GM19397 (cell line): Measurements from ENCODE around the gene RAN.
A peak's percentile ranks its signal among the peaks of the same experiment; 100 is the strongest.
"Not testable (repeated sequence)": the region's sequence is repeated elsewhere in the genome, so short reads cannot be mapped to it uniquely, and the experiment has no call there.

ENCODE experiments used
- ATAC-seq: cut with Tn5 transposase; IDR thresholded peaks from one replicate; pipeline ENCODE4 v1.9.1; 2021; ENCODE audit warnings: mild to moderate bottlenecking, moderate library complexity; ENCODE audit not compliant: unreplicated experiment

RAN gene

DNA sequence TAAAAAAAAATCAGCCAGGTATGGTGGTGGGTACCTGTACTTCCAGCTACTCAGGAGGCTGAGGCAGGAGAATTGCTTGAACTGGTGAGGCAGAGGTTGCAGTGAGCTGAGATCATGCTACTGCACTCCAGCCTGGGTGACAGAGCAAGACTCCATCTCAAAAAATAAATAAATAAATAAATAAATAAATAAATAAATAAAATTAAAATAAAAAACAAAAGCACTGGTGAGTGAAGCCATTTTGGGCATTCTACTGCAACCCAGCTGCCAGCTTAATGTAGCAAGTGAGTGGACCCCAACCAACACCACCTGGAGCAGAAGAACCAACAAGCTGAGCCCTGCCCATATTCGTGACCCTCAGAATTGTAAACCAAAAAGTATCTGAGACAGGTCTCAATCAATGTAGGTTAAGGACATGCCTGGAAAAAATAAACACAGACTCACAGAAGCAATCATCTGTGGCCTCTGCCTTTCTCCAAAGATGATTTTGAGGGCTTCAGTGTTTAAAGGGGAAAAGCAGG is 23.0 kb upstream of the RAN start:
- not testable (repeated sequence) for ATAC-seq

DNA sequence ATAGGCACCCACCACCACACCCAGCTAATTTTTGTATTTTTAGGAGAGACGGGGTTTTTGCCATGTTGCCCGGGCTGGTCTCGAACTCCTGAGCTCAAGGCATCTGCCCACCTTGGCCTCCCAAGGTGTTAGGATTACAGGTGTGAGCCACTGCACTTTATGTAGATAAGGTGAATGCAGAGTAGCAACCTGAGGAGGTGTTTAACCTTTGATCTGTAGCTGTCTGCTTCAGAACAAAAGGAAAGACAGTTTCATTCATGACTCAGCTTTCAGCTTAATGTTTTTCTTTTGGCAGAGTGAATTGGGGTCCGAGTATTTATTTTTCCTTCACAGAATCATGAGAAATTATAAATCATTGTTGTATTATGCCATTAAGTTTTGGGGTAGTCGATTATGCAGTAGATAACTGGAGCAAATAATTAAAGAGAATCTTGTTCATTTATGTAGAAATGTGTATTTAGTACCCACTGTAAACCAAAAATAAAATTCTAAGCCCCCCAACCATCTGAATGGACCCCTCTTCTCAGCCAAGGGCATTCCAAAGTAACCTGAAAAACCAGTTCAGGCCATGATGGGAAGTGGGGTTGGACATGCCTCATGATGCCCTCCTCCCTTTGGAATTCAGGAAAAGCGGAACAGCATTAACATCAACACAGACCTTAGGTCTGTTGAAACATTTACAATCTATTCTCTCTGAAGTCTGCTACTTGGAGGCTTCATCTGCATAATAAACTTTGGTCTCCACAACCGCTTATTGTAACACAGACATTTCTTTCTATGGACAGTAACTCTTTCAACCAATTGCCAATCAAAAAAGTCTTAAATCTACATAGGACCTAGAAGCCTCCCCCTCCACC is 22.1 kb upstream of the RAN start:
- no peak for ATAC-seq

DNA sequence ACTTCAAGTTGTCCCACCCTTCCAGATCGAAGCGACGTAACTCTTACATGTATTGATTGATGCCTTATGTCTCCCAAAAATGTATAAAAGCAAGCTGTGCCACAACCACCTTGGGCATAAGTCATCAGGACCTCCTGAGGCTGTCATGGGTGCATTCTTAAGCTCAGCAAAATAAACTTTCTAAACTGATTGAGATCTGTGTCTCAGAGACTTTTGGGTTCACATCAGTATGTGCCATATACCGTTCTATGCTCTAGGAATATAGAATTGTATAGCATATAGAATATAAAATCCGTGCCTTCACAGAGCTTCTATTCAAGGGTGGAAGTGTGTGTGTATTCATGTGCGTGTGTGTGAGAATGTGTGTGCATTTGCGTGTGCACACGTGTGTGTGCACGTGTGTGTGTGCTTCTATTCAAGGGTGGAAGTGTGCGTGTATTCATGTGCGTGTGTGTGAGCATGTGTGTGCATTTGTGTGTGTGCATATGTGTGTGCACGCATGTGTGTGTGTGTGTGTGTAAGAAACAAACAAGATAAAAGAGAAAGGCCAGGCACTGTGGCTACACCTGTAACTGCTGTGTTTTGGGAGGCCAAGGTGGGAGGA is 21.3 kb upstream of the RAN start:
- ATAC-seq, result no peak

DNA sequence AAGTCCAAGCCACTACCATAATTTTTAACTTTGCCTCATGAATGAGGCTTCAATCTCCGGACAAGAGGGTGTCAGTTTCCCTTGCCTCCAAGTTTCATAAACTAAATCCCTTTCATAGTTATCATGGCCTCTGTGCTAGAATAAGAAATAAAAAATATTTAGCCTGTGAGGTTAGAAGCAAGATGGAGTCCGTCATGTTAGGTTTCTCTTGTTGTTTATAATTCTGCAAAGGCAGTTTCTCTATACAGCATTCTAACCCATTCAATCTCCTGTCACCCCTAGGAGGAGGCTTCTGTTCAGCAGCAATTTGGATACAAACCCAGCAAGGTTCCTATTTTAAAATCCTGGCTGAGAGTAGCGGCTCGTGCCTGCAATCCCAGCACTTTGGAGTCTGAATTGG is 15.8 kb upstream of the RAN start:
- ATAC-seq, result no peak

DNA sequence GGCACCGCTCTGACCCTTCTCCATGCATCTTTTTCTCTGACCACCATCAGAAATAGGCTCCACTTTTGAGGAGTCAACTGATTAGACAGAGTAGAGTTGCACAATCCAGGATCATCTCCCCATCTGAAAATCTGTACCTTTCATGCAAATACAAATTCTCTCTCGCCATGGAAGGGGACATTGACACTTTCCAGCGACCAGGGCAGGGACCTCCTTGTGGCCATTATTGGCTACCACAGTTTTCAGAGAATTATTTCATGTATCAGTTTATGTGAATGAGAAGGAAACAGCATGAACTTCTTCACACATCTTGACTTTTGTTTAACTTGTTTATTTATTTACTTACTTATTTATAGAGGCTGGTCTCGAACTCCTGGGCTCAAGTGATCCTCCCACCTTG is 13.8 kb upstream of the RAN start:
- ATAC-seq, result no peak

DNA sequence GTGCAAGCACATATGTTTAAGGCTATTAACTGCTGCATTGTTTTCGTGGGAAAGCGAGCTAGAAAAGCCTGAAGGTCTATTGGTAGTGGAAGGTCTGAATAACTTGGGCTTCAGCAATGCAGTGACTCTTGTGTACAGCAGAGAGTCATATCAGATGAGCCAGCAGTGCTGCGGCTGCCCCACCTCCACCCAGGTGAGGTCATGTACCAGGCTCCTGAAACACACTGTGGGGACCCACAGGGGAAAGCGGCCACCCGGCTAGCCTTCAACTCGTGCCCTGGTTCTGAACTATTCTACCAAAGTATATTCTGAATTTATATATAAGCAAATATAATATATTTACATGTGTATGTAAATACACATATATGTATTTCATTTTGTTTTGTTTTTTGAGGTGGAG is 12.7 kb upstream of the RAN start:
- ATAC-seq, result no peak

DNA sequence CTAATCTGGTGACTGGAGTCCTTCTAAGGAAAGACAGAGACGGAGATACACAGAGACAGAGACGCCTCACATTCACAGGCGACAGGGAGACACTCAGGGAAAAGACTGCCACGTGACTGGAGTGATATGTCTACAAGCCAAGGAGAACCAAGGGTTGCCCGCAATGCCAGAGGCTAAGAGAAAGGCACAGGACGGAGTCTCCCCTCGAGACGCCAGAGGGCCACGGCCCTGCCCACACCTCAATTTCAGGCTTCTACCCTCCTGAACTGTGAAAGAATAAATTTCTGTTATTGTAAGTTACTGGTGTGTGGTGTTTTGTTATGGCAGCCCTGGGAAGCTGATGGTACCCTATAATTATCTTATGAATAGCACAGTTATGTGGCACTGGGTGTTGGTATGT is 11.6 kb upstream of the RAN start:
- no peak for ATAC-seq

DNA sequence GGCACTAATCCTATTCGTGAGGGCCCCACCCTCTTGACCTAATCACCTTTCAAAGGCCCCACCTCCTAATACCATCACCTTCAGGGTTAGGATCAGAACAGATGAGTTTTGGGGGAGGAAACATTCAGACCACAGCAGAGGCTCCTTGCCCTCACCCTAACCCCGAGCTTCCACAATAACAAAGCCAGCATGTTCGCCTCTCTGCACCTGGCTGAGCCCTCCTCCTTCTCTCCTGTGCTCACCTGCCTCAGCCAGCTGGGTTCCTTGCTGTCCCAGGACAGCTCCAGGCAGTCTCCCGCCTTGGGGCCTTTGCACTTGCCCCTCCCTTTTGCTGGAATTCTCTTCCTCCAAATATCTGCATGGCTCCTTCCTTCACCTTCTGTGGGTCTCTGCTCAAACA is 9.7 kb upstream of the RAN start:
- no peak for ATAC-seq

DNA sequence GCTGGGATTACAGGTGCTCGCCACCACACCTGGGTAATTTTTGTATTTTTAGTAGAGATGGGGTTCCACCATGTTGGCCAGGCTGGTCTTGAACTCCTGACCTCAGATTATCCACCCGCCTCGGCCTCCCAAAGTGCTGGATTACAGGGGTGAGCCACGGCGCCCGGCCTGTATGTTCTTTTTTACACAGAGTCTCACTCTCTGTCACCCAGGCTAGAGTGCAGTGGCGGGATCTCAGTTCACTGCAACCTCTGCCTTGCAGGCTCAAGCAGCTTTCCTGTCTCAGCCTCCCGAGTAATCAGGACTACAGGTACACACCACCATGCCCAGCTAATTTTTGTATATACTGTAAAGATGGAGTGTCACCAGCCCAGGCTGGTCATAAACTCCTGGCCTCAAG is 9.1 kb upstream of the RAN start:
- ATAC-seq, result not testable (repeated sequence)

DNA sequence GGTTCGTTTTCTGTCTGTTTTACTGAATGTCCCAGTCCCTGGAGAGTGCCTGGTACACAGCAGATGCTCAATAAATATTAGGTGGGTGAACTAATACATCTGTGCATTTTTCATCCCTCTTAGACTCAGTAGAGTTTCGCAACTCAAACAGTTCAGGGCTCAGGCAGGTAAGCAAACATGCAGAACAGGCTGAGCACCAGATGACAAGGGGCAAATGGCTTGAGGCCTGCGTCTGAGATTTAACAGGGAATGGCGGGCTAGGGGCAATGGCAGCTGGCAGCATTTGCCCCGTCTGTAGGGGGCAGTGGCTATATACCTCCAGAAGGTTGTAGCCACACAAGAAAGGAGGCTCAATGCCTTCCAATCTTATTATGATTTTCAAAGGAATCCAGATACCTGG is 8.6 kb upstream of the RAN start:
- ATAC-seq, result no peak

DNA sequence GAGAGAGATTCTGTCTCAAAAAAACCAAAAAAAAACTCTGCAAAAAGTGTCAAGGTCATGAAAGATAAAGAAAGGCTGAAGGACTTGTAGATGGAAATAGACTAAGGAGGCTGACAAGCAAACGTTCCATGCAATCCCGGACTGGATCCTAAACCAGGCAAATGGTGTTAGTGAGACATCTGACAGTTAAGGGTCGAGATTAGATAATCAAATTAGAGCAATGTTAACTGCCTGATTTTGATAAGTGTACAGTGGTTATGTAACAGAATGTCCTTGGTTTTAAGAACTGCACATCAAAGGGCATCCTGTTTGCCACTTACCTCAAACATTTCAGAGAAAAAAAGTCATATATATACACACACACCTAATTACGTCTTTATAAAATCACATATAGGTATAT is 3.5 kb upstream of the RAN start:
- no peak for ATAC-seq

DNA sequence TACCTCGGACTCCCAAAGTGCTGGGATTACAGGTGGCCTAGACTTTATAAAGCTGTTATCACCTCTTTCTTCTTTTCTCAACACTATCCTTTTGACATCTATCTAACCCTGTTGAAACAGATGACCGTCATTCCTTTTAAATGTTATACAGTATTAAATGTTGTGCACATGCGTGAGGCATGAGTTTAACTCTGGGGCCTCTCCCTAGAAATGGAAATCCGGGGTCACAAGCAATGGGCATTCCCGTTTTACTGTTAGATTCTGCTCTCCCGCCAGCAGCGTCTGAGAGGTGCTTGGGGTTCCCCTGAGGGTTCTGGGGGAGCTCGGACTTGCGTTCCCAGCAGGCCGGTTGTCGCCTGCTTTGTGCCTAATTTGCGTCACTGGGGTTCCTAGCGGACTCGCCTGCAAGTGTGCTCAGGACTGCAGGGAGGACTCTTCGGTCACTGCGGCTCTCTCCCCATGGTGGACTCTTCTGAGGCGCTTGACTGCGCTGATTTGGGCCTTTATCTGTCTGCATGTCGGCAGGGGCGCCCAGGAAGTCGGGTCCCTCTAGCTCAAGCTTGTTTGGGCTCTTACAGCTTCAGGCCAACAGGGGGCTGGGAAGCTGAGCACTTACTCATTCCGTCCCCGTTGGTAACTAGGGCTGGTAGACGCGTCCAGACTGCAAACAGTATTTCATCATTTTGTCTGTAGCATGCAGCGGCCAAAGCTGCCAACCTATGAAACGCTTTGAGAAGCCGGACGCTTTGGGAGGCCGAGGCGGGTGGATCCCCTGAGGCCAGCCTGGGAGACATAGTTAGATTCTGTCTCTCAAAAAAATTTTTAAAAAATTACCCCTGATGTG is 1.2 kb upstream of the RAN start:
- ATAC-seq, result peak; percentile 34

DNA sequence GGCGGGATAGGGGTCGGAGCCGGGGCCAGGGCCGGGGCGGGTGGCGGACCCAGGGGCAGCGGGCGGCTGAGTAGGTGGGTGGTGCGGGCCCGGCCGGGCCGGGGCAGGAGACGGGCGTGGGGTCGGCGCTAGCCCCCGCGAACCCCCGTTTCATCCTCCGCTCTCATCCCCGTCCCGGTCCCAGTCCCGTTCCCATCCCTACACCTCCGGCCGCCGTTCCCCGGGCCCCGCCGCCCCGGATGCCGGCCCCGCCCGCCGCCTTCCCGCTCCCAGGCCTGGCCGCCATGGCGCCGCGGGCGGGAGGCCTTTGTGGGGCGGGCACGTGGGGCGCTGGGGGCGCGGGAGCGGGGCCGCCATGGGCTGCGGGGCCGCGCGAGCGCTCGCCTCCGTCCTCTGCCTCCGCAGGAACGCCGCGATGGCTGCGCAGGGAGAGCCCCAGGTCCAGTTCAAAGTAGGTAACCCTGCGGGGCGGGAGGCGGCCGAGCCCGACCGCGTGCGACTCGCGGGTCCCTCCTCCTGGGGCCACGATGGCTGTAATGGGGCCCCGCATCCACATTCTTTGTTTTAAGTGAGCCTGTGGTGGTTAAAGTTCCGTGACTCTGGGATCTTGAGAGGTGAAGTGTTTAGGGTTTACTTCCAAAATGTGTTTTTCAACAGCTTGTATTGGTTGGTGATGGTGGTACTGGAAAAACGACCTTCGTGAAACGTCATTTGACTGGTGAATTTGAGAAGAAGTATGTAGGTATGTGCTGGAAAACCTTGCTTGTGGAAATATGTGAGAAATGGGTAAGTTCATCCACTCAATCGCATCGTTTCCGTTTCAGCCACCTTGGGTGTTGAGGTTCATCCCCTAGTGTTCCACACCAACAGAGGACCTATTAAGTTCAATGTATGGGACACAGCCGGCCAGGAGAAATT is 572 bp downstream of the RAN start:
- peak; percentile 35 for ATAC-seq

DNA sequence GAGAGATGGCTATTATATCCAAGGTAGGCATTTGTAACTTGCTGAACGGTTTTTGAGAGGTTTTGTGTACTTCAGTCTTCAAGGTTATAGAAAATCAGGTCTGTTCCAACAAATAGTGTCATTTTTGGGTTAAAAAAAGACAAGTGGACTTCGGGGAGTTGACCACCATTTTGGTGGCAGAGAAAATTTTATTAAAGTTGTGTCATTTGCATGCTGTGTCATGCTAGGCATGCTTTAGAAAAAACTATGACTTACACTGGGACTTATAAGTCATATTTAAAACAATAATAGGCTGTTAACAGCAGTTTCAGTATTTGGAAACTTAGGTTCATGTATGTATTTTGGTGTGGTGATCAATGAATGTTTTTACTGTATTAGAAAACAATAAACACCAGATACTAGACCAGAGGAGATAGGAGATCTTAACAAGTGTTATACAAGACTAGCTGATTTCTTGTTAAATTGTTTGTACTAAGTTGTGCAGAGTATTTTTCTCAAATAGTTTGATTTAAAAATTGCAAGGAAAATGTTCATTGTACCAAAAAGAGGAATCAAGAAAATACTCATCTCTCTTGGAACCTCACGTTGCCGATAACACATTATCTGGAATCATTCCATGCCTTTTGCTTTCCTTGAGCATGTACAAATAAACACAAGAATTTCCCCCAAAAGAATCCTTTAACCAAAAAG is 1.4 kb downstream of the RAN start:
- no peak for ATAC-seq

DNA sequence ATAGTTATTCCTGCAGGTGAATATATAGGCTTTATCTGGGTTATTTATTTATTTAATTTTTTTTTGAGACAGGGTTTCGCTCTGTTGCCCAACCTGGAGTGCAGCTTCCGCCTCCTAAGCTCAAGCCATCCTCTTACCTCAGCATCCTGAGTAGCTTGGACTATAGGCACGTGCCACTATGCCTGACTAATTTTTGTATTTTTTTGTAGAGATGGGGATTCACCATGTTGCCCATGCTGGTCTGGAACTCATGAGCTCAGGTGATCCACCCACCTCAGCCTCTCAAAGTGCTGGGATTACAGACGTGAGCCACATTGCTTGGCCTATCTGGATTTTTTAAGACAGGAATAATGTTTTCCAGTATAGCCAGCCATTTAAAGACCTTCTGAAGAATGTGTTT is 2.0 kb downstream of the RAN start:
- no peak for ATAC-seq

DNA sequence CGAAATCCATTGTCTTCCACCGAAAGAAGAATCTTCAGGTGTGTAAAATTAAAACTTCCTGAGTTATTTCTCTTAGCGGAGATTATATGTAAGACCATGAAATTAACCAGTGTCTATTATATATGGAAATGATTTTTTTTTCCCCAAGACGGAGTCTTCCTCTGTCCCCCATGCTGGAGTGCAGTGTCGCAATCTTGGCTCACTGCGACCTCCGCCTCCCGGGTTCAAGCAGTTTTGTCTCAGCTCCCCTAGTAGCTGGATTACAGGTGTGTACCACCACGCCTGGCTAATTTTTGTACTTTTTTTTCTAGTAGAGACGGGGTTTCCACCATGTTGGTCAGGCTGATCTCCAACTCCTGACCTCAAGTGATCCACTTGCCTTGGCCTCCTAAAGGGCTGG is 2.8 kb downstream of the RAN start:
- no peak for ATAC-seq

DNA sequence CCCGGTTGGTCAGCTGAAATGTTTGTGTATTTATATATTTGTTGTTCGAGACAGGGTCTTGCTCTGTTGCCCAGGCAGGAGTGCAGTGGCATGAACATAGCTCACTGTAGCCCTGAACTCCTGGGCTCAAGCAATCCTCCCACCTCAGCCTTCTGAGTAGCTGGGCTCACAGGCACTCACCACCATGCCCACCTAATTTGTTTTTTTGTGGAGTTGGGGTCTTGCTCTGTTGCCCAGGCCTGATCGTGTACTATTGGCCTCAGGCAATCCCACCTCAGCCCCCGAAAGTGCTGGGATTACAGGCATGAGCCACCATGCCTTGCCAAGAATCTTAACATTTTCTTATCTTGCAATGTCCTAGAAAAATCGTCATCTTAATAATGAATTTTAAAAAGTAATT is 3.3 kb downstream of the RAN start:
- ATAC-seq, result no peak

DNA sequence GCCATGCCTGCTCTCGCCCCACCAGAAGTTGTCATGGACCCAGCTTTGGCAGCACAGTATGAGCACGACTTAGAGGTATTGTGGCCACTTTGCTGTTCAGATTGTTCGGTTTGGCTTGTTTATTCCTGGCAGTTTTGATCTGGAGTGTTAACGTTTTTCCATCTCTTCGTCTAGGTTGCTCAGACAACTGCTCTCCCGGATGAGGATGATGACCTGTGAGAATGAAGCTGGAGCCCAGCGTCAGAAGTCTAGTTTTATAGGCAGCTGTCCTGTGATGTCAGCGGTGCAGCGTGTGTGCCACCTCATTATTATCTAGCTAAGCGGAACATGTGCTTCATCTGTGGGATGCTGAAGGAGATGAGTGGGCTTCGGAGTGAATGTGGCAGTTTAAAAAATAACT is 3.8 kb downstream of the RAN start:
- not testable (repeated sequence) for ATAC-seq

DNA sequence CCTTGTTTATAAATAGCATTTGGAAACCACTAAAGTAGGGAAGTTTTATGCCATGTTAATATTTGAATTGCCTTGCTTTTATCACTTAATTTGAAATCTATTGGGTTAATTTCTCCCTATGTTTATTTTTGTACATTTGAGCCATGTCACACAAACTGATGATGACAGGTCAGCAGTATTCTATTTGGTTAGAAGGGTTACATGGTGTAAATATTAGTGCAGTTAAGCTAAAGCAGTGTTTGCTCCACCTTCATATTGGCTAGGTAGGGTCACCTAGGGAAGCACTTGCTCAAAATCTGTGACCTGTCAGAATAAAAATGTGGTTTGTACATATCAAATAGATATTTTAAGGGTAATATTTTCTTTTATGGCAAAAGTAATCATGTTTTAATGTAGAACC is 4.4 kb downstream of the RAN start:
- ATAC-seq, result no peak

DNA sequence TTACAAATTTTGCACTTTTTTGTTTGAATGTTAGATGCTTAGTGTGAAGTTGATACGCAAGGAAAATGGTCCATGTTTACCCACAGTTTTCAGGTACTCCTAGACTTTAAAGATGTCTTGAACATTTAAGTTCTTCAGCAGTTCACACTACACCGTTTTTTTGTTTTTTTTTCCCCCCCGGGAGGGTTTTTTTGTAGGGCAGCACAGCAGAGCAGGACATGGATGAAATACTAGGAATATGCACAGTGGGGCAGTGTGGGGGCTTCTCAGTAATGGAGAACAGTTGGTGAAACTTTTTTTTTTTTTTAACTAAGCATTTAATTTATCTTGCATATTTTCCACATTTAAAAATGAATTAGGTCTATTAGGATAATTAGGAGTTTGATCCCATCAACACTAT is 4.9 kb downstream of the RAN start:
- no peak for ATAC-seq
